ENCODE results near the gene ZFP69B. TPM values are rescaled to one million over a fixed set of nuclear protein-coding genes. Genes with fewer than 3 reads are reported as not detected.
"Not testable (repeated sequence)": the region's sequence is repeated elsewhere in the genome, so short reads cannot be mapped to it uniquely, and the experiment has no call there.

ZFP69B gene
- polyA plus RNA-seq, 1 donor = 7.8 TPM

- DNase-seq = no peak
Observed at GRCh38 chr1:40435471-40435870, 14.8 kb upstream of the ZFP69B start.

GRCh38 chr1:40435876-40436275, 14.4 kb upstream of the ZFP69B start:
- no peak for DNase-seq

GRCh38 chr1:40438391-40439015, 11.8 kb upstream of the ZFP69B start:
- DNase-seq = no peak

- no peak for DNase-seq
Observed at GRCh38 chr1:40439247-40439646, 11.0 kb upstream of the ZFP69B start.

GRCh38 chr1:40450495-40451237, 390 bp downstream of the ZFP69B start:
- no peak for DNase-seq

- no peak for DNase-seq
Observed at GRCh38 chr1:40451238-40451585, 936 bp downstream of the ZFP69B start.

- DNase-seq = no peak
Observed at GRCh38 chr1:40454873-40455272, 4.6 kb downstream of the ZFP69B start.

GRCh38 chr1:40462956-40463590, 12.8 kb downstream of the ZFP69B start:
- DNase-seq = no peak

GRCh38 chr1:40469327-40469726, 19.1 kb downstream of the ZFP69B start:
- no peak for DNase-seq

- DNase-seq = no peak
Observed at GRCh38 chr1:40475268-40475667, 25.0 kb downstream of the ZFP69B start.

GRCh38 chr1:40476924-40477677, 26.8 kb downstream of the ZFP69B start, which contains the start of gene ZFP69:
Gene ZFP69 (plus strand): TSS chr1:40477290. CDS start chr1:40479362, 2,072 bp downstream.
- DNase-seq = peak; percentile 64

GRCh38 chr1:40477678-40478053, 27.4 kb downstream of the ZFP69B start:
- DNase-seq = no peak

GRCh38 chr1:40478276-40478675, 28.0 kb downstream of the ZFP69B start:
- no peak for DNase-seq

- no peak for DNase-seq
Observed at GRCh38 chr1:40479156-40479555, 28.9 kb downstream of the ZFP69B start.

- DNase-seq = no peak
Observed at GRCh38 chr1:40495315-40495903, 45.1 kb downstream of the ZFP69B start.

- not testable (repeated sequence) for DNase-seq
Observed at GRCh38 chr1:40502651-40503050, 52.4 kb downstream of the ZFP69B start.

GRCh38 chr1:40507973-40508372, 57.7 kb downstream of the ZFP69B start:
- no peak for DNase-seq

GRCh38 chr1:40508375-40509341, 58.4 kb downstream of the ZFP69B start, which contains the start of gene EXO5:
Gene EXO5 (plus strand): TSS chr1:40508767. CDS start chr1:40514545, 5,778 bp downstream.
- DNase-seq = peak; percentile 72

Data from left kidney (tissue), 2 donors.